ENCODE results near the gene RCSD1.

The RCSD1 gene

DNA sequence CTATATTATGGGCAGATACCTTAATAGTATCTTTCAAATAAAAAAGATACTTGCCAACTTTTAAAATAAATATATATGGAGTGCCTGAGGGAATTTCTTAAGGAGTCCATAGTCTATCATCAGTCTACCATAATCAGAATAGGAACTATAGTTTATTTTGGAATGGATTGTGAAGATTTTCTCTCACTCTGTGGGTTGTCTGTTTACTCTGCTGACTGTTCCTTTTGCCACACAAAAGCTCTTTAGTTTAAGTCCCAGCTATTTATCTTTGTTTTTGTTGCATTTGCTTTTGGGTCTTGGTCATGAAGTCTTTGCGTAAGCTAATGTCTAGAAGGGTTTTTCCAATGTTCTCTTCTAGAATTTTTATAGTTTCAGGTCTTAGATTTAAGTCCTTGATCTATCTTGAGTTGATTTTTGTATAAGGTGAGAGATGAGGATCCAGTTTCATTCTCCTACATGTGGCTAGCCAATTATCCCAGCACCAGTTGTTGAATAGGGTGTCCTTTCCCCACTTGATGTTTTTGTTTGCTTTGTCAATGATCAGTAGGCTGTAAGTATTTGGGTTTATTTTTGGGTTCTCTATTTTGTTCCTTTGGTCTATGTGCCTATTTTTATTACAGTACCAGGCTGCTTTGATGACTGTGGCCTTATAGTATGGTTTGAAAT lies 112.5 kb downstream of the RCSD1 start:
- DNase-seq (ENCODE audit: low read depth, low spot score): peak; percentile 46

DNA sequence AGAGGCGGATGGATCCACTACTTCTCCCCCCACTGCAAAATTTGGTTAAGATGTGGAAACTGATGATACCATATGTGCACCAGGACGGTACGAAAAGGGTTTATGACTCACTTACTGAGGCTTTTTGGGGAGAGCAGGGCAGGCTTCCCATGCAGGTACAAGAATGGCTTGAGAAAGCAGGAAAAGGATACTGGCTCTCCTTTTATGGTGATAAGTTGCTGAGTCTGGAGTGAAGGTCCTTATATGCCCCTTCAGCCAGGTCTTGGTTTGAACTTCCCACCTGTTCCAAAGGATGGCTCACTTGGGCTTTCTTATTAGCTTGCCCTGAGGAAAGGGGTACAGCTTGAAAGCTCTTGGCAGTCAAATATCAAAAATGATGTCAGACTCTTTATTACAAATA lies 114.9 kb downstream of the RCSD1 start:
- DNase-seq (ENCODE audit: low read depth, low spot score): no peak

DNA sequence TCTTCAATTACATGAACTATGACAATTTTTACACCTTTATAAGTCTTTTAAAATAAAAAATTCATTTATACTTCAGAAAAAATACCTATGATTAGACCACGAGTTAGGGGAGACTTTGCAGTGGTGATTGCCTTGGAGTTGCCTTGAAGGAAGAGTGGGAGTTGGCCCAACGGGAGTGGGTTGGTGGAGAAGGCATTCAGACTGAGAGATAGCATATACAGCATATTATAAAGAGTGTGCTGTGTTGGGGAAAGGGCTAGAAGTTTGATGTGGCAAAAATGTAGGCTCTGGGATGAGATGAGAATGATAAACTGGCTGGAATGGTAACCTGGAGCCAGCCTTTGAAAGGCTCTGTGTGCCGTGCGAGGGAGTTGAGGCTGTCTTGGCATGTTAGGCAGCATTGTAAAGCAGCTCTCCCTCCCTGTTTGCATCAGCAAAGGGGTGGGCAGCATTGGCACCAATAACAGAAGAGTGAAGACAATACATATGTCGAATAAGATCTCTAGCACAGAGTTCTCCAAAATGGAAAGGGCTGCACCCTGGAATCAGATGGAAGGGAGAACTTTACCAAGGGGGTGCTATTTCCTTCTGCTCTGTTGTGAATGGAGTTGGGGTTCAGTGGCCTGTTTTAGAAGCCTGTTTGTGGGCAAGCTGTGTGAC lies 116.1 kb downstream of the RCSD1 start:
- DNase-seq (ENCODE audit: low read depth, low spot score): no peak

DNA sequence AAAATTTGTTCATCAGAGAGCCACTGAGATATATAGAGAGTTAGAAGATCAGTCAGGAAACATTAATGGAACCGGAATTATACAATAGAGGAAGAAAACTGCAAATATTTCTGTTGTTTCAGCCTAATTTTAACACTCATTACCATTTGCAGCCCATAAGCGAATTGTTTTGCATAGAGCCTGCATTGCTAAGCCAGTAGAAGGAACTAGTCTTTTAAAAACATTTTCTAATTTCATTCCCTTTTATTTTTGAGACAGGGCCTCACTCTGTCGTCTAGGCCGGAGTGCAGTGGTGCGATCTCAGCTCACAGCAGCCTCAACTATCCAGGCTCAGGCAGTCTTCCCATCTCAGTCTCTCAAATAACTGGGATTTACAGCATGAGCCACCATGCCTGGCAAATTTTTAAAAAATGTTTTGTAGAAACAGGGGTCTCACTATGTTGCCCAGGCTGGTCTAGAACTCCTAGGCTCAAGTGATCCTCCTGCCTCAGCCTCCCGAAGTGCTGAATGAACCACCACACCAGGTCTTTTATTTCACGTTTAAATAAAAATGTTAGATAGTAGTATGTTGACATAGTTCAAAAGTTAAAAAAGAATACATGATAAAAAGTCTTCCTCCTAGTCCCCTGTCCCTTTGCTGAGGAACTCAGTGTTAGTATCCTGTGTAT lies 117.1 kb downstream of the RCSD1 start:
- no peak for DNase-seq (ENCODE audit: low read depth, low spot score)

DNA sequence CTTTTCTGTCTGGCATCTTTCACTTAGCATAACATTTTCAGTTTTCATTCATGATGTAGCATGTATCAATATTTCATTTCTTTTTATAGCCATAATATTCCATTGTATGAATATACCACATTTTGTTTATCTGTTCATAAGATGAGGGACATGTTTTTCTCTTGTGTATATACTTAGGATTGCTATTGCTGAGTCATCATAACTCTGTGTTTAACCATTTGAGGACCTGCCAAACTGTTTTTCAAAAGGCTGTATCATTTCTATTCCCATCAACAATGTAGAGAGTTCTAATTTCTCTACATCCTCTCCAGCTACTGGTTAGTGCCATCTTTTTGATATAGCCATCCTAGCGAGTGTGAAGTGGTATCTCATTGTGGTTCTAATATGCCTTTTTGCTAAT lies 118.0 kb downstream of the RCSD1 start:
- DNase-seq (ENCODE audit: low read depth, low spot score): no peak

DNA sequence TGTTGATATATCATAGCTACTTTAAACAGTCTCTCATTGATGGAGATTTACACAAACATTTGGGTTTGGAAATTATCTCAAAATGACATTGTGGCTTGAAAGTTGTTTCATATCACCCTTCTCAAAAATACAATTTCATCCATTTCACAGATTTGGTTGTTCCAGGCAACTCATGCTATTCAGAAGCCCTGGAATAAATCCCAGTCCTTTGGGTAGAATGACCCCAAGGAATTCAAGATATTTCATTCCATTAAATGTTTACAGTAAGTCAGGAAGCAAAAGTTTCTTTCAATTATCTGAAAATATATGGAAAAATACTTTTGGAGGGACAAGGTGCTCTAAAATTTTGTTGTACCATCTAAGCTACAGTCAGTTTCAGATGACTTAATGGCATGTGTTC lies 118.9 kb downstream of the RCSD1 start:
- DNase-seq (ENCODE audit: low read depth, low spot score): no peak

DNA sequence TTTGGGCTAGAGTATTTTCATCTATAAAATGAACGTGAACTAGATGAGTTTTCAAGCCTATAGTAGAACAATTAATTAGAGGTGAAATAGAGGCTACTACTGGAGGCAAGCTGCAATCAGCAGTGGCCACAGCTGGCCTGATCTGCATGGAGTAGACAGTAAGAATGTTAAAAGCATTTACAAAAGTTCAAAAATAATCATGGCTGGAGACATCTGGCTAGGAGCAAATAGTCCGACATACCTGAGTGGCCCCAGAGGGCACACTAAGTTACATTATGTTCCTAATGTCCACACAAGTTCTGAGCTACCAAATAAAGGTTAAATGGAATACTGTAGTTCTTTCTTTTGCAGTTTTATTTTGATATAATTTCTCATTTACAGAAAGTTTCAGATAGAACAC lies 119.7 kb downstream of the RCSD1 start:
- DNase-seq (ENCODE audit: low read depth, low spot score): no peak

DNA sequence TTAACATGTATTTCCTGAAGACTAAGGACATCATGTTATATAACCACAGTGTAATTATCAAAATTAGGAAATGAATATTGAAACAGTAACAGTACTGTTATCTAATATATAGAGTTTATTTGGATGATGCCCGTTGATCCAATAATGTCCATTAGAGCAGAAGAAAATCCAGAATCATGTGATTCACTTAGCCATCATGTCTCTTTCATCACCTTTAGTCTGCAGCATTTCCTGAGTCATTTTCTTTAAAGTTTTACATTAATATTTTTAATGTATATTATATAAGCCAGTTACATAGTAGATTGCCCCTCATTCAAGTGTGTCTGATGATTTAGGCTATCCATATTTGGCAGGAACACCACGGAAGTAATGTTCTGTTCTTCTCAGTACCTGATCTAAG lies 120.6 kb downstream of the RCSD1 start:
- no peak for DNase-seq (ENCODE audit: low read depth, low spot score)

DNA sequence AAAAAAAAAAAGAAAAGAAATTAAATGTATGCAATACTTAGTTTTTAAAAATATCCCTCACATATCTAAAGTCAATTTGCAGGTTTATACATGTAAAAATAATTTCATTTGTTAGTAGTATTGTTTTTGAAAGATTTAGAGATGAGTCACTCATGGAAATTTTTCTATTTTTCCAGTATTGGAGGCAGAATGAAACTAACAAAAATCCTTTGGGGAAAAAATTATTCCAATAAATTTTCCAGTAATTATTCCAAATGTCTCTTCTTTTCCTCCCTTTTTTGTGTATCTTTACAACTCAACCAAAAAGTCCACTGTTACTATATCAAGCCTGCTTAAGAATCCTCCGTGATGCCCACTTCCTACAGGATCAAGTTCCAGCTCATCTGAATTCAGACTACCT lies 121.6 kb downstream of the RCSD1 start:
- DNase-seq (ENCODE audit: low read depth, low spot score): no peak

DNA sequence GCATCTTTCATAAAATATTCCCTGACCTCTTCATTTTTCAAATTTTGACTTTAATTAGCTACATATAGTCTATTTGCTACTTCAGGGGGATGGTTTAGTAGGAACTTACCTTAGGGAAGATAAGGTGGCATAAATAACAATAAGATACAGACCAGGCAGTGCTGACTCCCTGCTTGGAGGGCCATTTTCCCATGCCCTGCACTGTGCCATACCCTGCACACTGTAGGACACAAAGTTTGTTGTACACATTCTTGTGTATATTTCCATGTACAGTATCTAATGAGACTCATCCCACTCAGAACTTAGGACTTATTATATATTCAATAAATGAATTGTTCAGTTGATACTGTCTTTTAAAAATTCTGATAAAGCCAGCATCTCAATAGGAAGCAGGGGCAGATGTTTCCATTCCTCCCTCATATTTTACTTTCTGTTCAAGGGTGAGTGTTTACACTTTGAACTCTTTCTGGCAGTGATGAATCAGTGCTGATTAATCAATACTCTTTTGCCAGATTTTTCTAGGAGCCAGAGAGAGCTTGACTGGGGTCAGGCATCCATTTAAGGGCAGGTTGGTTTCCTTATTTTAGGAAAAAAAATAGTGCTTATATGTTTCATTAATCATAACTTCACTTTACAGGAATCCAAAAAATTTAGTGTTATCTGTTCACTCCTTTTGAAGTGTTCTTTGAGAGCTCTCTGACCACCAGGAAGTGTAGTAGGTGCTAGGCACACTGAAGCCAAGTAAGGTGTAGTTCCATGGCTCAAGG lies 122.4 kb downstream of the RCSD1 start:
- DNase-seq (ENCODE audit: low read depth, low spot score): no peak

DNA sequence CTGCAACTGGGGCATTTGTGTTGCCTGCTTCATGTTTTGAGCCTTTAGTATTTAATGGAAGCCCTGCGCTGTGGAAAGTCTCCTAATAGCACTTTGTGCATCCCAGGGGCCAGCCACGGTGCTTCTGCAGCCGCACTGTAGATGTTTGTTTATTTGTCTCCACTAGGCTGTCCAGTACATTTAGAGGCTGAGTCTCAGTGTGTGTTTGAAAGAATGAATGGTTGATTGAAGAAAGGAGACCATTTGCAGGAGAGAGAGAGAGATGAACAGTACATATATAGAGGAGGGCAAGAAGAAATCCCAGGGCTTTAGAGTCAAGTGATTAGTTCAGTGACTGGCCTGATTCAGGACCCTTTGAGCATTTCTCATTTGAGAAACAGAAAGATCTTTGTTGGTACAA lies 125.6 kb downstream of the RCSD1 start:
- DNase-seq (ENCODE audit: low read depth, low spot score): no peak

Measured in brain pericyte (primary cell).